B cell (primary cell): Measurements from ENCODE around the gene HAPLN1. TPM values are rescaled to one million over a fixed set of nuclear protein-coding genes. Genes with fewer than 3 reads are reported as not detected.

ENCODE experiments used
- ATAC-seq: fragments of 200-7000 bp; cut with Tn5 transposase; one replicate; pipeline ENCODE4 v1.10.0; 2021; ENCODE audit warnings: low read depth, mild to moderate bottlenecking, moderate number of reproducible peaks, moderate library complexity
- CTCF ChIA-PET: fragments of 350-600 bp; sonication (Branson Sonifier 250); formaldehyde crosslinking; loops from one replicate; lab custom pipeline; 2021; ENCODE audit warnings: antibody characterized with exemption, inconsistent platforms; lab: Charles Lee
- POLR2A ChIA-PET: fragments of 350-600 bp; sonication (Branson Sonifier 250); formaldehyde crosslinking; loops from one replicate; lab custom pipeline; 2021; ENCODE audit warnings: antibody characterized with exemption; lab: Charles Lee
- DNase-seq: peaks from one replicate; pipeline ENCODE4 v3.0.0; 2013
- H2AFZ ChIP-seq: 2 replicates; pipeline ENCODE4 v1.6.1; 2012; ENCODE audit warnings: mild to moderate bottlenecking, low read depth, low read length; ENCODE audit not compliant: insufficient read depth, poor library complexity, severe bottlenecking
- H3K27ac ChIP-seq, 2 donors: 1 replicate in 1 of 2; 2 replicates in 1 of 2; pipeline ENCODE4 v1.5.1; 2012 to 2013; ENCODE audit warnings: low read length in 2 of 2, mild to moderate bottlenecking in 2 of 2, moderate library complexity in 1 of 2
- H3K27me3 ChIP-seq, 4 experiments: fragments of 200-600 bp in 1 of 4; sonication (generic) in 1 of 4; replicated peaks in 1 of 4; 1 replicate in 2 of 4; 2 replicates in 2 of 4; pipeline versions ENCODE4 v1.6.1 to v1.7.0; 2013 to 2016; ENCODE audit warnings: low read length in 3 of 4, mild to moderate bottlenecking in 2 of 4, mixed read lengths in 1 of 4, moderate library complexity in 1 of 4; ENCODE audit not compliant: insufficient read depth in 4 of 4, control insufficient read depth in 3 of 4; ENCODE audit errors: control extremely low read depth in 1 of 4
- H3K36me3 ChIP-seq, 2 experiments: replicated peaks in 1 of 2; 1 replicate in 1 of 2; 2 replicates in 1 of 2; pipeline versions ENCODE4 v1.6.1 to v1.7.1; 2013; ENCODE audit warnings: low read length in 1 of 2; ENCODE audit not compliant: insufficient read depth in 2 of 2, control insufficient read depth in 1 of 2; ENCODE audit errors: control extremely low read depth in 1 of 2, extremely low read depth in 1 of 2
- H3K4me1 ChIP-seq, 2 donors: fragments of 200-600 bp in 1 of 2; sonication (generic) in 1 of 2; 1 replicate in 1 of 2; 2 replicates in 1 of 2; pipeline versions ENCODE4 v1.5.1 to v1.6.1; 2013 to 2017; ENCODE audit warnings: low read length in 2 of 2; ENCODE audit not compliant: control insufficient read depth in 2 of 2, insufficient read depth in 2 of 2
- H3K4me2 ChIP-seq: replicated peaks from 2 replicates; pipeline ENCODE3; 2012; ENCODE audit warnings: mild to moderate bottlenecking, low read depth, low read length; ENCODE audit not compliant: poor library complexity, severe bottlenecking
- H3K4me3 ChIP-seq, 5 experiments: fragments of 200-600 bp in 1 of 5; sonication (generic) in 1 of 5; 1 replicate in 3 of 5; 2 replicates in 2 of 5; pipeline versions ENCODE4 v1.5.1 to v1.7.0; 2011 to 2016; ENCODE audit warnings: low read length in 4 of 5, mild to moderate bottlenecking in 4 of 5, low read depth in 2 of 5, control low read depth in 1 of 5, moderate library complexity in 1 of 5; ENCODE audit not compliant: insufficient read depth in 1 of 5; ENCODE audit errors: control extremely low read depth in 1 of 5, extremely low read depth in 1 of 5
- H3K79me2 ChIP-seq: fragments of 200-600 bp; sonication (generic); one replicate; pipeline ENCODE4 v1.6.0; 2016; ENCODE audit warnings: low read length; ENCODE audit not compliant: control insufficient read depth, insufficient read depth
- H3K9ac ChIP-seq: fragments of 200-600 bp; sonication (generic); 2 replicates; pipeline ENCODE4 v1.6.1; 2017; ENCODE audit warnings: mild to moderate bottlenecking, low read length, moderate library complexity
- H3K9me3 ChIP-seq, 3 donors: one replicate each; pipeline versions ENCODE4 v1.6.1 to v1.7.1; 2013; ENCODE audit warnings: low read length in 2 of 3; ENCODE audit not compliant: control insufficient read depth in 2 of 3, insufficient read depth in 1 of 3; ENCODE audit errors: control extremely low read depth in 1 of 3
- H4K20me1 ChIP-seq: 2 replicates; pipeline ENCODE4 v1.6.0; 2012; ENCODE audit warnings: mild to moderate bottlenecking, low read length; ENCODE audit not compliant: insufficient read depth, control insufficient read depth, poor library complexity, severe bottlenecking
- H3K27ac Mint-ChIP-seq: one replicate; pipeline ENCODE4 v1.8.0; 2021; ENCODE audit warnings: mixed read lengths
- H3K27me3 Mint-ChIP-seq: one replicate; pipeline ENCODE4 v1.8.0; 2021; ENCODE audit warnings: mixed read lengths
- H3K4me1 Mint-ChIP-seq: one replicate; pipeline ENCODE4 v1.8.0; 2021; ENCODE audit warnings: mixed read lengths
- H3K4me3 Mint-ChIP-seq: one replicate; pipeline ENCODE4 v1.8.0; 2021; ENCODE audit warnings: mixed read lengths
- H3K9me3 Mint-ChIP-seq: one replicate; pipeline ENCODE4 v1.8.0; 2022; ENCODE audit warnings: mixed read lengths; ENCODE audit not compliant: insufficient read depth
- CTCF ChIP-seq: fragments of 200-600 bp; IDR thresholded peaks from one replicate; pipeline ENCODE4 v1.8.0; 2022; ENCODE audit warnings: antibody characterized with exemption, mild to moderate bottlenecking
- EZH2 ChIP-seq: IDR thresholded peaks from 2 replicates; pipeline ENCODE4 v1.6.1; 2012; ENCODE audit warnings: borderline replicate concordance, low read depth, mild to moderate bottlenecking, moderate library complexity, low read length; ENCODE audit not compliant: insufficient read depth, poor library complexity, severe bottlenecking
- WGBS: methylation state at CpG from one replicate; pipeline ENCODE4 v1.1.5; 2013; ENCODE audit warnings: missing lambda C conversion rate; ENCODE audit not compliant: insufficient coverage; 5-methylcytosine and 5-hydroxymethylcytosine counted together
- intact Hi-C: fragments of 100-400 bp; cut with micrococcal nuclease; formaldehyde crosslinking; loops from one replicate; pipeline ENCODE4 v1.10.0; 2022
- polyA plus RNA-seq: library from polyadenylated mRNA; depleted of rRNA; stranded (reverse); fragments of >200 nt; gene quantifications from 2 replicates; pipeline ENCODE4 v1.2.3, GENCODE V29; 2012
- total RNA-seq, 2 donors: library from RNA; stranded (reverse); fragments of 120-200 nt in 1 of 2; gene quantifications; 1 replicate in 1 of 2; 2 replicates in 1 of 2; pipeline versions ENCODE4 v1.2.3 to v1.2.4, GENCODE V29; 2013 to 2022

Gene HAPLN1
- total and polyA plus RNA-seq, 2 donors (not counting 1 experiment from before 2014, with no cell fraction given), result not detected

GRCh38 chr5:83672646-83673045, 48.0 kb downstream of the HAPLN1 start:
- CTCF ChIA-PET, result no interaction called here
- Histone ChIP-seq H3K4me2 (no peak overlapping the region), H3K9ac (no peak overlapping the region), H3K27me3 (no peaks in the 10 kb centered on the region), H3K36me3 (no peaks in the 10 kb centered on the region), H3K4me3 (no peak overlapping the region), H3K27ac (no peak overlapping the region), H3K9me3 (no peaks in the 10 kb centered on the region), H3K79me2 (no peaks in the 10 kb centered on the region), H4K20me1 (no peaks in the 10 kb centered on the region), H3K4me1 (no peaks in the 10 kb centered on the region), H2AFZ (no peak overlapping the region)
- H3K27me3 Mint-ChIP-seq, result peaks cover 3% of the 10 kb centered on the region
- no peak overlapping the region for H3K27ac Mint-ChIP-seq
- no peak for TF ChIP-seq EZH2
- TF ChIP-seq CTCF, result no peak
- intact Hi-C loops, result no loop called here
- H3K4me1 Mint-ChIP-seq, result no peaks in the 10 kb centered on the region
- POLR2A ChIA-PET, result no interaction called here
- no peak for DNase-seq
- H3K4me3 Mint-ChIP-seq, result no peak overlapping the region
- no peaks in the 10 kb centered on the region for H3K9me3 Mint-ChIP-seq
- ATAC-seq, result no peak

GRCh38 chr5:83672158-83672557, 48.5 kb downstream of the HAPLN1 start:
- ATAC-seq (no peak), DNase-seq (no peak)
- no peaks in the 10 kb centered on the region for H3K9me3 Mint-ChIP-seq
- no peaks in the 10 kb centered on the region for H3K79me2 ChIP-seq
- no peaks in the 10 kb centered on the region for H3K36me3 ChIP-seq
- H3K9ac ChIP-seq, result no peak overlapping the region
- H3K4me3 Mint-ChIP-seq, result no peak overlapping the region
- no peaks in the 10 kb centered on the region for H3K27me3 ChIP-seq
- intact Hi-C loops, result no loop called here
- no peaks in the 10 kb centered on the region for H3K4me1 ChIP-seq
- H4K20me1 ChIP-seq, result no peaks in the 10 kb centered on the region
- no peak overlapping the region for H2AFZ ChIP-seq
- TF ChIP-seq EZH2 (no peak), CTCF (no peak)
- H3K27ac Mint-ChIP-seq, result no peak overlapping the region
- ChIA-PET CTCF (no interaction called here), POLR2A (no interaction called here)
- H3K4me1 Mint-ChIP-seq, result no peaks in the 10 kb centered on the region
- H3K27me3 Mint-ChIP-seq, result peaks cover 3% of the 10 kb centered on the region
- H3K27ac ChIP-seq, result no peak overlapping the region
- no CpG with 5 or more reads among the region's 2 CpGs for WGBS
- no peak overlapping the region for H3K4me2 ChIP-seq
- no peaks in the 10 kb centered on the region for H3K9me3 ChIP-seq
- no peak overlapping the region for H3K4me3 ChIP-seq
